HL-60 (cell line): ENCODE results near the gene TNFRSF12A.
A peak's percentile ranks its signal among the peaks of the same experiment; 100 is the strongest.

ENCODE experiments used
- DNase-seq, 2 experiments: peaks; one replicate each; pipeline ENCODE4 v3.0.0-alpha.2; 2010 to 2020; ENCODE audit warnings: low read depth in 1 of 2, low spot score in 1 of 2
- H3K27ac ChIP-seq: fragments of 250-450 bp; sonication (Bioruptor Pico); replicated peaks from 2 replicates; pipeline ENCODE4 v1.5.1; 2020; ENCODE audit warnings: mild to moderate bottlenecking, moderate library complexity
- H3K27me3 ChIP-seq: fragments of 250-450 bp; sonication (Bioruptor Pico); 2 replicates; pipeline ENCODE4 v1.5.1; 2021; ENCODE audit warnings: mild to moderate bottlenecking, moderate library complexity; ENCODE audit not compliant: insufficient read depth, poor library complexity, severe bottlenecking
- H3K4me3 ChIP-seq: replicated peaks from 2 replicates; pipeline ENCODE4 v1.5.1; 2011; ENCODE audit warnings: mild to moderate bottlenecking, control low read depth, low read length; ENCODE audit not compliant: insufficient read depth
- CTCF ChIP-seq: IDR thresholded peaks from one replicate; pipeline ENCODE4 v1.5.1; 2011; ENCODE audit warnings: low read length, control low read depth, inconsistent platforms; ENCODE audit not compliant: insufficient read depth
- GABPA ChIP-seq: IDR thresholded peaks from 2 replicates; pipeline ENCODE4 v1.6.1; 2012; ENCODE audit warnings: low read depth
- POLR2AphosphoS5 ChIP-seq: IDR thresholded peaks from 2 replicates; pipeline ENCODE4 v1.6.1; 2012; ENCODE audit warnings: low read depth
- REST ChIP-seq: IDR thresholded peaks from 2 replicates; pipeline ENCODE4 v1.6.1; 2012; ENCODE audit warnings: low read depth; ENCODE audit not compliant: insufficient replicate concordance
- SPI1 ChIP-seq: IDR thresholded peaks from 2 replicates; pipeline ENCODE4 v1.6.1; 2012; ENCODE audit warnings: low read depth, mild to moderate bottlenecking, borderline replicate concordance
- long read RNA-seq: library from polyadenylated mRNA; unstranded; transcript quantifications from one replicate; pipeline ENCODE4 v2.0.0, GENCODE V29; 2020

Gene TNFRSF12A
- long read RNA-seq, transcript TNFRSF12A-201 (4 exons, 1,033 nt) = major isoform, 13 of 13 reads
- long read RNA-seq, partial matches to known transcripts = 0 of 13 reads
- long read RNA-seq, other reads (novel, unspliced or antisense) = 0 of 13 reads

GRCh38 chr16:3020247-3020603 lies at the start of gene TNFRSF12A:
Gene TNFRSF12A, plus strand, starts transcription at chr16:3020368. Its CDS starts 30 bp downstream, at chr16:3020398.
- H3K4me3 ChIP-seq = peak within 1 kb of the TSS; percentile 70
- TF ChIP-seq CTCF (no peak), POLR2AphosphoS5 (peak; percentile 66; the same call in 1 of the 2 replicates)
- no peaks in the 10 kb centered on the region for H3K27me3 ChIP-seq
- H3K27ac ChIP-seq = peak within 1 kb of the TSS; percentile 72
- peak in 1 of 2 experiments; percentile 70 for DNase-seq

- peak overlapping the region; percentile 91 for H3K27ac ChIP-seq
- peak overlapping the region; percentile 87 for H3K4me3 ChIP-seq
- TF ChIP-seq CTCF (no peak), POLR2AphosphoS5 (no peak), GABPA (no peak), REST (no peak), SPI1 (no peak)
- H3K27me3 ChIP-seq = no peaks in the 10 kb centered on the region
- no peak for DNase-seq
Measured at GRCh38 chr16:2970563-2970962, 49.6 kb upstream of the TNFRSF12A start.

- Histone ChIP-seq H3K27ac (no peak overlapping the region), H3K27me3 (no peaks in the 10 kb centered on the region), H3K4me3 (no peak overlapping the region)
- TF ChIP-seq SPI1 = no peak
- no peak for TF ChIP-seq CTCF
- TF ChIP-seq REST = no peak
- peak; percentile 62 for TF ChIP-seq POLR2AphosphoS5
- no peak for TF ChIP-seq GABPA
- no peak for DNase-seq
Measured at GRCh38 chr16:2971134-2971984, 48.8 kb upstream of the TNFRSF12A start.
